H7 (cell line): ENCODE measurements around the gene FBXL2. TPM values are rescaled to one million over a fixed set of nuclear protein-coding genes. Genes with fewer than 3 reads are reported as not detected.
"Not testable (repeated sequence)": the region's sequence is repeated elsewhere in the genome, so short reads cannot be mapped to it uniquely, and the experiment has no call there.

Experiments used
- DNase-seq: peaks from one replicate; pipeline ENCODE4 v3.0.0; 2012
- H3K27me3 ChIP-seq: 2 replicates; pipeline ENCODE4 v1.6.0; 2011; ENCODE audit warnings: mild to moderate bottlenecking, low read length; ENCODE audit not compliant: control insufficient read depth, insufficient read depth
- H3K36me3 ChIP-seq: replicated peaks from 2 replicates; pipeline ENCODE4 v1.5.1; 2011; ENCODE audit warnings: low read length; ENCODE audit not compliant: control insufficient read depth, insufficient read depth
- H3K4me3 ChIP-seq: 2 replicates; pipeline ENCODE4 v1.5.1; 2011; ENCODE audit warnings: low read depth, mild to moderate bottlenecking, control low read depth, low read length, moderate library complexity; ENCODE audit not compliant: insufficient read depth
- total RNA-seq: library from RNA; depleted of rRNA; stranded (reverse); fragments of >200 nt; shearing (Covaris generic); gene quantifications from 2 replicates; pipeline ENCODE4 v1.2.3, GENCODE V29; 2014

Gene FBXL2
- total RNA-seq, 1 experiment from 2014 or later: 5.3 TPM

- Histone ChIP-seq H3K4me3 (no peak overlapping the region), H3K36me3 (peaks cover 20% of the 10 kb centered on the region), H3K27me3 (no peaks in the 10 kb centered on the region)
- no peak for DNase-seq
These were observed 109.4 kb downstream of the FBXL2 start for GRCh38 chr3:33386631-33387030.

GRCh38 chr3:33388374-33389100 is 111.3 kb downstream of the FBXL2 start:
- Histone ChIP-seq H3K4me3 (no peak overlapping the region), H3K36me3 (peaks cover 27% of the 10 kb centered on the region), H3K27me3 (no peaks in the 10 kb centered on the region)
- DNase-seq: no peak

- Histone ChIP-seq H3K36me3 (peaks cover 27% of the 10 kb centered on the region), H3K4me3 (no peak overlapping the region), H3K27me3 (no peaks in the 10 kb centered on the region)
- no peak for DNase-seq
These were observed 112.7 kb downstream of the FBXL2 start for GRCh38 chr3:33389908-33390307.

GRCh38 chr3:33391255-33391995 is 114.2 kb downstream of the FBXL2 start:
- no peak overlapping the region for H3K4me3 ChIP-seq
- peaks cover 30% of the 10 kb centered on the region for H3K36me3 ChIP-seq
- DNase-seq: no peak

GRCh38 chr3:33392144-33392543 is 114.9 kb downstream of the FBXL2 start:
- no peaks in the 10 kb centered on the region for H3K27me3 ChIP-seq
- peaks cover 32% of the 10 kb centered on the region for H3K36me3 ChIP-seq
- no peak overlapping the region for H3K4me3 ChIP-seq
- DNase-seq: no peak

More at GRCh38 chr3:33391255-33391995, 114.2 kb downstream of the FBXL2 start:
- no peaks in the 10 kb centered on the region for H3K27me3 ChIP-seq

- no peak overlapping the region for H3K4me3 ChIP-seq
- H3K27me3 ChIP-seq: no peaks in the 10 kb centered on the region
- DNase-seq: no peak
- H3K36me3 ChIP-seq: peaks cover 35% of the 10 kb centered on the region
These were observed 115.5 kb downstream of the FBXL2 start for GRCh38 chr3:33392703-33393125.

GRCh38 chr3:33394403-33395054 is 117.3 kb downstream of the FBXL2 start:
- Histone ChIP-seq H3K27me3 (no peaks in the 10 kb centered on the region), H3K36me3 (peaks cover 46% of the 10 kb centered on the region), H3K4me3 (no peak overlapping the region)
- no peak for DNase-seq

GRCh38 chr3:33395900-33396299 is 118.7 kb downstream of the FBXL2 start:
- no peaks in the 10 kb centered on the region for H3K27me3 ChIP-seq
- H3K4me3 ChIP-seq: no peak overlapping the region
- DNase-seq: no peak
- peaks cover 46% of the 10 kb centered on the region for H3K36me3 ChIP-seq

GRCh38 chr3:33398410-33398809 is 121.2 kb downstream of the FBXL2 start:
- no peak for DNase-seq
- Histone ChIP-seq H3K27me3 (no peaks in the 10 kb centered on the region), H3K4me3 (no peak overlapping the region), H3K36me3 (peaks cover 49% of the 10 kb centered on the region)

GRCh38 chr3:33401781-33402180 is 124.5 kb downstream of the FBXL2 start:
- Histone ChIP-seq H3K36me3 (peaks cover 42% of the 10 kb centered on the region), H3K27me3 (no peaks in the 10 kb centered on the region), H3K4me3 (no peak overlapping the region)
- no peak for DNase-seq

GRCh38 chr3:33402936-33403335 is 125.7 kb downstream of the FBXL2 start:
- H3K27me3 ChIP-seq: no peaks in the 10 kb centered on the region
- DNase-seq: no peak
- no peak overlapping the region for H3K4me3 ChIP-seq
- H3K36me3 ChIP-seq: peaks cover 37% of the 10 kb centered on the region

GRCh38 chr3:33403756-33404155 is 126.5 kb downstream of the FBXL2 start:
- Histone ChIP-seq H3K27me3 (no peaks in the 10 kb centered on the region), H3K36me3 (peaks cover 33% of the 10 kb centered on the region), H3K4me3 (no peak overlapping the region)
- DNase-seq: no peak

GRCh38 chr3:33410816-33411215 is 133.6 kb downstream of the FBXL2 start:
- peaks cover 26% of the 10 kb centered on the region for H3K36me3 ChIP-seq
- H3K27me3 ChIP-seq, DNase-seq, H3K4me3 ChIP-seq: not testable (repeated sequence)

- DNase-seq: no peak
- Histone ChIP-seq H3K36me3 (peaks cover 7% of the 10 kb centered on the region), H3K27me3 (no peaks in the 10 kb centered on the region), H3K4me3 (no peak overlapping the region)
These were observed 139.9 kb downstream of the FBXL2 start for GRCh38 chr3:33417066-33417673.
